Prostate gland (tissue), 2 donors: ENCODE data around the gene MTA1.

Source experiments
- POLR2A ChIP-seq: fragments of 450-650 bp; IDR thresholded peaks from one replicate; pipeline ENCODE4 v1.6.1; 2016; ENCODE audit warnings: antibody characterized with exemption, mild to moderate bottlenecking
- TF ChIP-seq, protein P1 (sequence below), 4 experiments: fragments of 200-600 bp in 2 of 4; fragments of 450-650 bp in 2 of 4; sonication (generic) in 2 of 4; IDR thresholded peaks; 1 replicate in 3 of 4; 2 replicates in 1 of 4; pipeline ENCODE4 v1.5.1; 2016 to 2019; ENCODE audit warnings: antibody characterized with exemption in 4 of 4, mild to moderate bottlenecking in 2 of 4, moderate library complexity in 2 of 4

DNA sequence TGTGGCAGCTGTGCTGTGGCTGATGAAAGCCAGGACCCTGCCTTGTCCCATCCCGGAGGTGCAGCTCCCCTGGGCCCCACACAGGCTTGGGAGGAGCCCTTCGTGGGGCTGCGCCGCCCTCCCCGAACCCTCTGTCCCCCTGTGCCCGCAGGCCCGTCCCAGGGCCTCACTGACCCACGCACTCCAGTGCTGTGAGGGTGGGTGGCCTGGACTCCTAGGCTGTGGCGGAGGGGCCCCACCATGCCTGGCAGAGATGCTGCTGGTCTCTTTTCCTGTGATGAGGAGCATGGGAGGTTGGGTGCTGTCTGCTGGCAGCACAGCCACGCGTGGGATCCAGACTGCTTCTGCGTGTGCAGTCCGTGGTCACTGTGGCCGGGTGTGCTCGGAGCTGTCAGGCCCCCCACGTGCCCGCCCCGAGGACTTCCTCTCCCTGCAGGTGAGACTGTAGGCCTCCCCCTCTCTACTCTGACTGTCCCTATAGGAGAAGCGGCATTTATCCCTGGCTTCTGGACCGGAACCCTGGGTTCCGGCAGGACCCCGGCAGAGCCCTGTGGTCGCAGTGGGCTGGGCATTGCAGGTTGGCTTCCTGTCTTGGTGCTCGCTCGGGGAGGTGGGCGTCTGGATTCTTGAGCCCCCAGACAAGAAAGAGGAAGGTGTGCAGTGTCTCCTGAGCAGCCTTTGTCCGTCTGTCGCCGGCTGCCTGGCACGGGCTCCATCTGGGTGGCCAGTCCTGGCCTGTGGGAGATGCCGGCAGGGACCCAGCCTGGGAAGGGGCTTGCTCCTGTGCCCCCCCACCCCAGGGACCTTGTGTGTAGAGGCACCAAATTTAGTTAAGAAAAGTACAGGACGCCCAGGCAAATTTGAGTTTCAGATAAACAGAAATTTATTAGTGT lies 2.3 kb downstream of the MTA1 start:
- TF ChIP-seq, protein P1, sequence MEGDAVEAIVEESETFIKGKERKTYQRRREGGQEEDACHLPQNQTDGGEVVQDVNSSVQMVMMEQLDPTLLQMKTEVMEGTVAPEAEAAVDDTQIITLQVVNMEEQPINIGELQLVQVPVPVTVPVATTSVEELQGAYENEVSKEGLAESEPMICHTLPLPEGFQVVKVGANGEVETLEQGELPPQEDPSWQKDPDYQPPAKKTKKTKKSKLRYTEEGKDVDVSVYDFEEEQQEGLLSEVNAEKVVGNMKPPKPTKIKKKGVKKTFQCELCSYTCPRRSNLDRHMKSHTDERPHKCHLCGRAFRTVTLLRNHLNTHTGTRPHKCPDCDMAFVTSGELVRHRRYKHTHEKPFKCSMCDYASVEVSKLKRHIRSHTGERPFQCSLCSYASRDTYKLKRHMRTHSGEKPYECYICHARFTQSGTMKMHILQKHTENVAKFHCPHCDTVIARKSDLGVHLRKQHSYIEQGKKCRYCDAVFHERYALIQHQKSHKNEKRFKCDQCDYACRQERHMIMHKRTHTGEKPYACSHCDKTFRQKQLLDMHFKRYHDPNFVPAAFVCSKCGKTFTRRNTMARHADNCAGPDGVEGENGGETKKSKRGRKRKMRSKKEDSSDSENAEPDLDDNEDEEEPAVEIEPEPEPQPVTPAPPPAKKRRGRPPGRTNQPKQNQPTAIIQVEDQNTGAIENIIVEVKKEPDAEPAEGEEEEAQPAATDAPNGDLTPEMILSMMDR (IDR thresholded peaks at IDR 0.05) = no peak
- no peak for TF ChIP-seq POLR2A
